Measurements from ENCODE around the gene ZNF579.

GRCh38 chr19:55626350-55626749 lies 45.7 kb upstream of the ZNF579 start:
- TF ChIP-seq RAD21 (conservative IDR thresholded peaks at IDR 0.05 in 1 of 2, IDR thresholded peaks at IDR 0.05 in 1 of 2), result no peak
- TF ChIP-seq CTCF (IDR thresholded peaks at IDR 0.05), result no peak
- TF ChIP-seq POLR2A (IDR thresholded peaks at IDR 0.05; ENCODE audit: low read length), result no peak
- TF ChIP-seq RFX5 (IDR thresholded peaks at IDR 0.05), result no peak
- no peak for TF ChIP-seq SMC3 (IDR thresholded peaks at IDR 0.05)
- no peak for TF ChIP-seq ELK1 (IDR thresholded peaks at IDR 0.05; ENCODE audit: low read depth, low read length)
- no peak for TF ChIP-seq MYC (IDR thresholded peaks at IDR 0.05; ENCODE audit: borderline replicate concordance, low read length)
- TF ChIP-seq EP300 (IDR thresholded peaks at IDR 0.05), result no peak
- no peak for TF ChIP-seq CEBPB (IDR thresholded peaks at IDR 0.05)
- no peak for TF ChIP-seq MAX (IDR thresholded peaks at IDR 0.05)

Data from A549 (cell line).